Sigmoid colon (tissue), 7 donors: ENCODE results near the gene PEAR1. TPM values are rescaled to one million over a fixed set of nuclear protein-coding genes. Genes with fewer than 3 reads are reported as not detected.

Source experiments
- DNase-seq: peaks from one replicate; pipeline ENCODE4 v3.0.0-alpha.2; 2019
- H3K27ac ChIP-seq, 4 donors: fragments of 200-600 bp; sonication (generic); one replicate each; pipeline ENCODE4 v1.5.1; 2016 to 2019; ENCODE audit warnings: mild to moderate bottlenecking in 1 of 4
- H3K27me3 ChIP-seq, 3 donors: fragments of 200-600 bp; sonication (generic); one replicate each; pipeline ENCODE4 v1.5.1; 2019; ENCODE audit warnings: mild to moderate bottlenecking in 1 of 3
- H3K36me3 ChIP-seq, 4 donors: fragments of 200-600 bp; sonication (generic); one replicate each; pipeline ENCODE4 v1.5.1; 2016 to 2019
- H3K4me1 ChIP-seq, 4 donors: fragments of 200-600 bp; sonication (generic); one replicate each; pipeline ENCODE4 v1.5.1; 2017 to 2019
- H3K4me3 ChIP-seq, 4 donors: fragments of 200-600 bp; sonication (generic); one replicate each; pipeline ENCODE4 v1.5.1; 2017 to 2019; ENCODE audit warnings: mild to moderate bottlenecking in 2 of 4, moderate library complexity in 1 of 4
- H3K9me3 ChIP-seq, 4 donors: fragments of 200-600 bp in 3 of 4; sonication (generic) in 3 of 4; one replicate each; pipeline versions ENCODE4 v1.5.1 to v1.6.1; 2013 to 2019
- CTCF ChIP-seq, 4 experiments: fragments of 450-650 bp in 3 of 4; fragments of 200-600 bp in 1 of 4; IDR thresholded peaks; one replicate each; pipeline ENCODE4 v1.5.1; 2016 to 2019; ENCODE audit warnings: antibody characterized with exemption in 4 of 4, mild to moderate bottlenecking in 3 of 4, moderate library complexity in 2 of 4
- EP300 ChIP-seq, 4 donors: sonication (generic); formaldehyde crosslinking; IDR thresholded peaks; one replicate each; pipeline ENCODE4 v1.6.1; 2017; ENCODE audit warnings: antibody characterized with exemption in 4 of 4
- POLR2A ChIP-seq, 2 donors: fragments of 450-650 bp; IDR thresholded peaks; one replicate each; pipeline ENCODE4 v1.6.1; 2016; ENCODE audit warnings: antibody characterized with exemption in 2 of 2, mild to moderate bottlenecking in 2 of 2, moderate library complexity in 2 of 2
- POLR2AphosphoS5 ChIP-seq, 4 donors: sonication (generic); formaldehyde crosslinking; IDR thresholded peaks; one replicate each; pipeline ENCODE4 v1.6.1; 2017; ENCODE audit warnings: antibody characterized with exemption in 4 of 4
- WGBS, 2 donors: extraction: QIAGEN DNeasy Blood & Tissue Kit; methylation state at CpG; one replicate each; pipeline ENCODE4 v1.1.7; 2013; 5-methylcytosine and 5-hydroxymethylcytosine counted together
- intact Hi-C: fragments of 100-400 bp; cut with DNase I; formaldehyde crosslinking; loops from one replicate; pipeline ENCODE4 v1.15.1; 2023
- polyA plus RNA-seq, 3 donors: library from polyadenylated mRNA; stranded (reverse); fragments of 200-250 nt; gene quantifications; one replicate each; pipeline ENCODE4 v1.2.3, GENCODE V29; 2013
- total RNA-seq, 4 donors: library from RNA; depleted of rRNA; stranded (reverse); fragments of >200 nt; gene quantifications; one replicate each; pipeline ENCODE4 v1.1.0, GENCODE V29; 2016
- donor health status: healthy with polysubstance abuse.
- donor health status: Bipolar disorder and iron deficiency.
- donor health status: healthy.

PEAR1 gene
- total and polyA plus RNA-seq, 7 donors, result under 0.01 to 8.3 (median 3.8) TPM

- H3K27me3 ChIP-seq, result peaks cover 0 to 17% (median 0%) of the 10 kb centered on the region in 3 donors
- WGBS, 2 donors, result 20 to 48% methylated on average over 6 of the region's 6 CpGs
Observed at GRCh38 chr1:156887734-156888133, 5.8 kb upstream of the PEAR1 start.

GRCh38 chr1:156889802-156890580 lies 3.5 kb upstream of the PEAR1 start:
- peaks cover 18 to 27% (median 20%) of the 10 kb centered on the region in 3 donors for H3K27me3 ChIP-seq
- H3K4me1 ChIP-seq, result peaks cover 0 to 16% (median 14%) of the 10 kb centered on the region in 4 donors
- 41 to 42% methylated on average over 8 of the region's 8 CpGs for WGBS, 2 donors
- peak; percentile 89 for DNase-seq
- H3K4me3 ChIP-seq, result no peak overlapping the region
- H3K27ac ChIP-seq, result no peak overlapping the region
- intact Hi-C loops, result loop anchor here (5.0 to 10.0 kb wide), 2 partner anchors 182 to 185 kb away; partner anchors contain the start of gene CRABP2
- no peaks in the 10 kb centered on the region for H3K9me3 ChIP-seq
- TF ChIP-seq CTCF (IDR thresholded peaks at IDR 0.05), result peak; percentile 46 to 75 (median 68)
- no peak for TF ChIP-seq POLR2A (IDR thresholded peaks at IDR 0.05)
- H3K36me3 ChIP-seq, result no peaks in the 10 kb centered on the region

More at GRCh38 chr1:156887734-156888133, 5.8 kb upstream of the PEAR1 start:
- Histone ChIP-seq H3K4me1 (peaks cover 0 to 6% (median 5%) of the 10 kb centered on the region in 4 donors), H3K27ac (no peak overlapping the region), H3K9me3 (no peaks in the 10 kb centered on the region), H3K36me3 (no peaks in the 10 kb centered on the region), H3K4me3 (no peak overlapping the region)
- no peak for TF ChIP-seq EP300 (IDR thresholded peaks at IDR 0.05)
- TF ChIP-seq POLR2AphosphoS5 (IDR thresholded peaks at IDR 0.05), result no peak
- DNase-seq, result no peak
- intact Hi-C loops, result no loop called here

DNA sequence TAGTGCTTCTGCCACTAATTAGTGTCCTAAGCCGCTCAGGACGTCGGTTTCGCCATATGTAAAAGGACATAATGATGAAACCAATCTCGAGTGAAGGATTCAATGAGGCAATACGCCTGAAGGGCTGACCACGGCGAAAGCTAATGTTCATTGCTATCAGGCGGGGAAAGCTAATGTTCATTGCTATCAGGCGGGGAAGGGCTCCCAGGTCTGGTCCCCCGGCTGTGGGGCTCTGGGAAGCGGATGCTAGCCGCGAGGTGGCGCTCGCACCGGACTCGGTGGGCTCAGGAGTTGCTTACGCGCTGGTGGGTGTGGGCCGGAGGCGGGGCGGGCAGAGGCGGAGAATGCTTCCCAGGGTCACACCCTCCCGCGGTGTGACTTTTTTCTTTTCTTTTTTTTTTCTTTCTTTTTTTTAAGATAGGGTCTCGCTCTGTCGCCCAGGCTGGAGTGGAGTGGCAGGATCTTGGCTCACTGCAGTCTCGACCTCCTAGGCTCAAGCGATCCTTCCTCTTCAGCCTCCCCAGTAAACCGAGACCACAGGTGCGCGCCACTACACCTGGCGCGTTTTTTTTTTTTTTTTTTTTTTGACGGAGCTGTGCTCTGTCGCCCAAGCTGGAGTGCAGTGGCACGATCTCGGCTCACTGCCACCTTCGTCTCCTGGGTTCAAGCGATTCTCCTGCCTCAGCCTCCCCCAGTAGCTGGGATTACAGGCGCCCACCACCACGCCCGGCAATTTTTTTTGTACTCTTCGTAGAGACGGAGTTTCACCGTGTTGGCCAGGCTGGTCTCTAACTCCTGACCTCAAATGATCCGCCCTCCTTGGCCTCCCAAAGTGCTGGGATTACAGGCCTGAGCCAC lies 1.1 kb upstream of the PEAR1 start:
- Histone ChIP-seq H3K36me3 (no peaks in the 10 kb centered on the region), H3K27ac (peak overlapping the region; percentile 72 to 83 (median 77)), H3K4me3 (peak overlapping the region; percentile 7 to 45 (median 44)), H3K4me1 (peaks cover 0 to 25% (median 15%) of the 10 kb centered on the region in 4 donors), H3K9me3 (no peaks in the 10 kb centered on the region), H3K27me3 (peaks cover 18 to 31% (median 22%) of the 10 kb centered on the region in 3 donors)
- peak; percentile 95 for DNase-seq
- intact Hi-C loops, result loop anchor here (1.0 to 10.0 kb wide), 3 partner anchors 28 to 188 kb away; partner anchors contain the start of genes CRABP2 and LRRC71
- TF ChIP-seq CTCF (IDR thresholded peaks at IDR 0.05), result peak; percentile 14 to 77 (median 60)
- no peak for TF ChIP-seq POLR2A (IDR thresholded peaks at IDR 0.05)
- TF ChIP-seq POLR2AphosphoS5 (IDR thresholded peaks at IDR 0.05), result peak in 2 of 4 donors; percentile 4 to 43
- WGBS, 2 donors, result 3 to 8% methylated on average over 48 of the region's 48 CpGs

- Histone ChIP-seq H3K27ac (peak overlapping the region; percentile 72 to 83 (median 77)), H3K36me3 (no peaks in the 10 kb centered on the region), H3K4me1 (peaks cover 0 to 33% (median 15%) of the 10 kb centered on the region in 4 donors), H3K4me3 (peak overlapping the region; percentile 31 to 45 (median 44)), H3K9me3 (no peaks in the 10 kb centered on the region), H3K27me3 (peaks cover 18 to 41% (median 22%) of the 10 kb centered on the region in 3 donors)
- intact Hi-C loops, result loop anchor here (5.0 to 10.0 kb wide), 2 partner anchors 178 to 189 kb away; partner anchors contain the start of gene CRABP2
- WGBS, 2 donors, result 40 to 46% methylated on average over 5 of the region's 5 CpGs
- TF ChIP-seq EP300 (IDR thresholded peaks at IDR 0.05), result no peak
- no peak for TF ChIP-seq POLR2A (IDR thresholded peaks at IDR 0.05)
- no peak for TF ChIP-seq CTCF (IDR thresholded peaks at IDR 0.05)
- no peak for DNase-seq
Observed at GRCh38 chr1:156894001-156894400, 483 bp downstream of the PEAR1 start.
